GM12801 (cell line): Measurements from ENCODE around the gene IL36B.

ENCODE experiments used
- CTCF ChIP-seq: IDR thresholded peaks from one replicate; pipeline ENCODE4 v1.5.1; 2011; ENCODE audit warnings: control low read depth; ENCODE audit not compliant: insufficient read length; ENCODE audit errors: extremely low read depth

Gene IL36B

GRCh38 chr2:113061896-113062770 is 9.5 kb upstream of the IL36B start:
- no peak for TF ChIP-seq CTCF

GRCh38 chr2:113061241-113061640 is 8.6 kb upstream of the IL36B start:
- no peak for TF ChIP-seq CTCF

DNA sequence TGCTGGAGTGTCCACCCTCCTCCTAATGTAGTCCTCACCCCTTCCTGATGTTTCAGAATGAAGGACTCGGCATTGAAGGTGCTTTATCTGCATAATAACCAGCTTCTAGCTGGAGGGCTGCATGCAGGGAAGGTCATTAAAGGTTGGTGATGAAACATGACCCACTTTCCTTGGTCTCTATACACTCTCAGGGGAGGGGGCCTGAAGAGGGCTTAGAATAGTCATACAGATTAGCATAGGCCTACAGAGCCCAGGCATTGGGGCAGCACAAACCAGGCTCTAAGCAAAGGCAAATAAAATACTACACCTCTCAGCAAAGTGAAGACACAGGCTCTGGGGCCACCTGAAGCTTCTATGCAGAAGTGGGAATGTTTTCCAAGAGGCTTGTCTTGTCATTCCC is 8.1 kb upstream of the IL36B start:
- no peak for TF ChIP-seq CTCF

GRCh38 chr2:113060396-113060795 is 7.7 kb upstream of the IL36B start:
- no peak for TF ChIP-seq CTCF

GRCh38 chr2:113058998-113059960 is 6.6 kb upstream of the IL36B start, which contains the start of gene IL36RN:
Gene IL36RN, plus strand, starts transcription at chr2:113059198. Its CDS starts 241 bp downstream, at chr2:113059439.
- TF ChIP-seq CTCF: no peak

DNA sequence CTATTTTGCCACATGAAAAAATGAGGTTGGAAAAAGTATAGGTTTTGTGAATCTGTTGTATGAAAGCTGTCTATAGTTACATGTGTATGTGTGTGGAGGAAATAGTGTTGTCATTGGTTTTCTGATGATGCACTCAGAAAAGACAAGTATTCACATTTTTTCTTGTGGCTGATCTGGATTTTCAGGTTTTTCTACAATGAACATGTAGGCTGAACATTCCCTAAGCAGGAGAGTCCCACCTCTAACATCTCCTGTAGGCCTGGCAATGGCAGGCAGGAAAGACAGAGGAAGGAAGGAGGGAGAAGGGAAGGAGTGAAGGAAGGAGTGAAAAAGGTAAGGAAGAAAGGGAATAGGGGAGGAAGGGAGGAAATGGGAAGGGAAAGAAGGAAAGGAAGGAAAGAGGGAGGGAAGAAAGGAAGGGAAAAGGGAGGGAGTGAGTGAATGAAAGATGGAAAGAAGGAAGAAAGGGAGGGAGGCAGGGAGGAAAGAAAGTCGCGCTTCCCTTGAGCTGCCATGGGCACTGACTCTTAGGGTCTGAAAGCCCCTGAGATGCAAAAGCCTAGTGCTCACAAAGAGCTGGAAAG is 5.8 kb upstream of the IL36B start:
- no peak for TF ChIP-seq CTCF

DNA sequence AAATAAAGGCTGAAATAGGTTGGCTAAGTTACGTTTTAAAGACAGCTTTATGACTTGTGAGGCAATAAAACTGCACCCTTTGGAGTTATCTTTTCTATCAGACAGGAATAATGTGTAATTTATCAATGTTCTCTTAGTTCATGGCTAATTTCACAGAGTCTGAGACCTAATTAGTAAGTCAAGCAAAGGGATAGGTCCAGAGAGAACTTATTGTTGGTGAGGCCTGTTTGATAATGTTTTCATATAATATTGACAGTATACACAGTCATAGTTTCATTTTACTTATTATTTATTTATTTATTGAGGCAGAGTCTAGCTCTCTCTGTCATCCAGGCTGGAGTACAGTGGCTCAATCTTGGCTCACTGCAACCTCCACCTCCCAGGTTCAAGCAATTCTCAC is 4.5 kb upstream of the IL36B start:
- TF ChIP-seq CTCF: no peak
